HG03571 (cell line): Measurements from ENCODE around the gene MYH9.
"Not testable (repeated sequence)": the region's sequence is repeated elsewhere in the genome, so short reads cannot be mapped to it uniquely, and the experiment has no call there.

Experiments
- ATAC-seq: cut with Tn5 transposase; IDR thresholded peaks from one replicate; pipeline ENCODE4 v1.9.1; 2021; ENCODE audit not compliant: unreplicated experiment

Gene MYH9

GRCh38 chr22:36281781-36282327 lies 105.9 kb downstream of the MYH9 start:
- no peak for ATAC-seq

- no peak for ATAC-seq
These were observed 107.4 kb downstream of the MYH9 start for GRCh38 chr22:36280379-36280778.

- ATAC-seq, result no peak
These were observed 108.5 kb downstream of the MYH9 start for GRCh38 chr22:36279219-36279666.

GRCh38 chr22:36277482-36278291 lies 110.1 kb downstream of the MYH9 start:
- no peak for ATAC-seq

- no peak for ATAC-seq
These were observed 113.2 kb downstream of the MYH9 start for GRCh38 chr22:36274531-36274930.

- ATAC-seq, result not testable (repeated sequence)
These were observed 115.8 kb downstream of the MYH9 start for GRCh38 chr22:36271951-36272350.

- not testable (repeated sequence) for ATAC-seq
These were observed 116.5 kb downstream of the MYH9 start for GRCh38 chr22:36271231-36271630.

GRCh38 chr22:36267896-36268485 lies 119.8 kb downstream of the MYH9 start:
- no peak for ATAC-seq

GRCh38 chr22:36267058-36267457 lies 120.7 kb downstream of the MYH9 start:
- no peak for ATAC-seq

GRCh38 chr22:36263886-36264664 lies 123.7 kb downstream of the MYH9 start:
- ATAC-seq, result not testable (repeated sequence)

GRCh38 chr22:36263216-36263673 lies 124.5 kb downstream of the MYH9 start:
- not testable (repeated sequence) for ATAC-seq

- not testable (repeated sequence) for ATAC-seq
These were observed 125.5 kb downstream of the MYH9 start for GRCh38 chr22:36262307-36262706.

- not testable (repeated sequence) for ATAC-seq
These were observed 126.1 kb downstream of the MYH9 start for GRCh38 chr22:36261675-36262074.

GRCh38 chr22:36259615-36260300 lies 128.0 kb downstream of the MYH9 start:
- ATAC-seq, result no peak

- ATAC-seq, result no peak
These were observed 128.8 kb downstream of the MYH9 start for GRCh38 chr22:36258701-36259614.

GRCh38 chr22:36257948-36258670 lies 129.7 kb downstream of the MYH9 start:
- no peak for ATAC-seq

GRCh38 chr22:36257308-36257707 lies 130.5 kb downstream of the MYH9 start:
- ATAC-seq, result no peak

- ATAC-seq, result no peak
These were observed 131.3 kb downstream of the MYH9 start for GRCh38 chr22:36256478-36256877.

GRCh38 chr22:36255572-36255971 lies 132.2 kb downstream of the MYH9 start:
- ATAC-seq, result not testable (repeated sequence)
